NT2/D1 (cell line): ENCODE measurements around the gene NPTXR.

Experiments
- DNase-seq: peaks from one replicate; pipeline ENCODE4 v3.0.0-alpha.2; 2011; ENCODE audit warnings: low read depth, low spot score
- H3K27me3 ChIP-seq: 2 replicates; pipeline ENCODE4 v1.6.0; 2011; ENCODE audit warnings: mild to moderate bottlenecking; ENCODE audit not compliant: insufficient read length, insufficient read depth
- H3K36me3 ChIP-seq: 2 replicates; pipeline ENCODE4 v1.6.1; 2011; ENCODE audit warnings: mild to moderate bottlenecking, low read length, mixed read lengths; ENCODE audit not compliant: insufficient read depth, insufficient read length
- H3K4me1 ChIP-seq: 2 replicates; pipeline ENCODE4 v1.5.1; 2011; ENCODE audit not compliant: insufficient read depth, insufficient read length
- H3K4me3 ChIP-seq: 2 replicates; pipeline ENCODE4 v1.5.1; 2011; ENCODE audit warnings: low read depth; ENCODE audit not compliant: insufficient read length
- H3K9ac ChIP-seq: 2 replicates; pipeline ENCODE4 v1.6.0; 2011; ENCODE audit warnings: low read depth; ENCODE audit not compliant: insufficient read length
- H3K9me3 ChIP-seq: 2 replicates; pipeline ENCODE4 v1.5.1; 2011; ENCODE audit warnings: mild to moderate bottlenecking, low read length; ENCODE audit not compliant: insufficient read depth
- SUZ12 ChIP-seq: IDR thresholded peaks from 2 replicates; pipeline ENCODE4 v1.6.1; 2011; ENCODE audit not compliant: insufficient read length, insufficient read depth; ENCODE audit errors: extremely low read depth
- YY1 ChIP-seq: IDR thresholded peaks from 2 replicates; pipeline ENCODE4 v1.6.1; 2011; ENCODE audit not compliant: insufficient read length, insufficient read depth
- ZNF274 ChIP-seq: IDR thresholded peaks from 2 replicates; pipeline ENCODE4 v1.6.1; 2011; ENCODE audit warnings: mild to moderate bottlenecking, low read depth, low read length

Gene NPTXR

GRCh38 chr22:38864361-38865191 lies 20.7 kb upstream of the NPTXR start:
- DNase-seq, result no peak
- no peak for TF ChIP-seq YY1
- no peak for TF ChIP-seq ZNF274
- TF ChIP-seq SUZ12, result no peak
- peaks cover 56% of the 10 kb centered on the region for H3K36me3 ChIP-seq
- no peak overlapping the region for H3K4me3 ChIP-seq
- peaks cover 13% of the 10 kb centered on the region for H3K4me1 ChIP-seq
- H3K27me3 ChIP-seq, result no peaks in the 10 kb centered on the region
- no peaks in the 10 kb centered on the region for H3K9me3 ChIP-seq
- H3K9ac ChIP-seq, result no peak overlapping the region

- H3K9ac ChIP-seq, result no peak overlapping the region
- peaks cover 50% of the 10 kb centered on the region for H3K36me3 ChIP-seq
- H3K4me3 ChIP-seq, result no peak overlapping the region
- no peaks in the 10 kb centered on the region for H3K27me3 ChIP-seq
- no peak for TF ChIP-seq ZNF274
- no peak for TF ChIP-seq SUZ12
- TF ChIP-seq YY1, result no peak
- no peaks in the 10 kb centered on the region for H3K9me3 ChIP-seq
- no peak for DNase-seq
- H3K4me1 ChIP-seq, result peaks cover 16% of the 10 kb centered on the region
Measured at GRCh38 chr22:38863531-38864131, 19.8 kb upstream of the NPTXR start.

GRCh38 chr22:38862375-38863329 lies 18.8 kb upstream of the NPTXR start:
- TF ChIP-seq ZNF274 (no peak), YY1 (no peak), SUZ12 (no peak)
- Histone ChIP-seq H3K9ac (no peak overlapping the region), H3K27me3 (no peaks in the 10 kb centered on the region), H3K4me3 (no peak overlapping the region), H3K9me3 (no peaks in the 10 kb centered on the region), H3K36me3 (peaks cover 40% of the 10 kb centered on the region), H3K4me1 (peaks cover 15% of the 10 kb centered on the region)
- DNase-seq, result no peak

GRCh38 chr22:38861927-38862326 lies 18.1 kb upstream of the NPTXR start:
- Histone ChIP-seq H3K4me3 (no peak overlapping the region), H3K9ac (no peak overlapping the region), H3K4me1 (peaks cover 15% of the 10 kb centered on the region), H3K36me3 (peaks cover 33% of the 10 kb centered on the region), H3K27me3 (no peaks in the 10 kb centered on the region), H3K9me3 (no peaks in the 10 kb centered on the region)
- TF ChIP-seq SUZ12, result no peak
- no peak for TF ChIP-seq YY1
- no peak for TF ChIP-seq ZNF274
- DNase-seq, result no peak

GRCh38 chr22:38861170-38861876 lies 17.5 kb upstream of the NPTXR start:
- no peak overlapping the region for H3K4me3 ChIP-seq
- no peak for DNase-seq
- H3K36me3 ChIP-seq, result peaks cover 29% of the 10 kb centered on the region
- no peak overlapping the region for H3K9ac ChIP-seq
- H3K9me3 ChIP-seq, result no peaks in the 10 kb centered on the region
- H3K4me1 ChIP-seq, result peaks cover 15% of the 10 kb centered on the region
- no peaks in the 10 kb centered on the region for H3K27me3 ChIP-seq
- TF ChIP-seq ZNF274 (no peak), YY1 (no peak), SUZ12 (no peak)

- no peak for DNase-seq
- no peak overlapping the region for H3K4me3 ChIP-seq
Measured at GRCh38 chr22:38860283-38861169, 16.7 kb upstream of the NPTXR start.

More at GRCh38 chr22:38860283-38861169, 16.7 kb upstream of the NPTXR start:
- Histone ChIP-seq H3K9me3 (no peaks in the 10 kb centered on the region), H3K9ac (no peak overlapping the region), H3K27me3 (no peaks in the 10 kb centered on the region), H3K4me1 (peaks cover 15% of the 10 kb centered on the region), H3K36me3 (peaks cover 21% of the 10 kb centered on the region)
- no peak for TF ChIP-seq SUZ12
- no peak for TF ChIP-seq ZNF274
- TF ChIP-seq YY1, result no peak
